Activated T-helper 1 cell treated with anti-CD3 and anti-CD28 coated beads, Interleukin-2, amount 50 U/mL, for 16 hours (primary cell): ENCODE results near the gene PLSCR2.
"Not testable (repeated sequence)": the region's sequence is repeated elsewhere in the genome, so short reads cannot be mapped to it uniquely, and the experiment has no call there.

Source experiments
- DNase-seq, 2 donors: peaks; one replicate each; pipeline ENCODE4 v3.0.0-alpha.2; 2020; ENCODE audit warnings: low read depth in 1 of 2, low spot score in 1 of 2

The PLSCR2 gene

GRCh38 chr3:146421819-146422759 is 47.3 kb downstream of the PLSCR2 start:
- no peak for DNase-seq

- no peak for DNase-seq
Measured at GRCh38 chr3:146416366-146416765, 53.0 kb downstream of the PLSCR2 start.

GRCh38 chr3:146414010-146414409 is 55.4 kb downstream of the PLSCR2 start:
- DNase-seq: no peak

GRCh38 chr3:146412711-146413110 is 56.6 kb downstream of the PLSCR2 start:
- DNase-seq: not testable (repeated sequence)

GRCh38 chr3:146407956-146408355 is 61.4 kb downstream of the PLSCR2 start:
- DNase-seq: no peak

- DNase-seq: no peak
Measured at GRCh38 chr3:146404436-146404835, 64.9 kb downstream of the PLSCR2 start.

- DNase-seq: no peak
Measured at GRCh38 chr3:146403792-146404191, 65.6 kb downstream of the PLSCR2 start.

GRCh38 chr3:146396792-146397191 is 72.6 kb downstream of the PLSCR2 start:
- no peak for DNase-seq

- DNase-seq: no peak
Measured at GRCh38 chr3:146395164-146395563, 74.2 kb downstream of the PLSCR2 start.

GRCh38 chr3:146390957-146391356 is 78.4 kb downstream of the PLSCR2 start:
- DNase-seq: no peak

GRCh38 chr3:146390006-146390772 is 79.2 kb downstream of the PLSCR2 start:
- no peak for DNase-seq

GRCh38 chr3:146387566-146387965 is 81.8 kb downstream of the PLSCR2 start:
- no peak for DNase-seq

- DNase-seq: no peak
Measured at GRCh38 chr3:146386936-146387335, 82.4 kb downstream of the PLSCR2 start.

GRCh38 chr3:146384786-146385185 is 84.6 kb downstream of the PLSCR2 start:
- no peak for DNase-seq
